Common myeloid progenitor, CD34-positive (primary cell): ENCODE results near the gene GRB10.

Source experiments
- CTCF ChIA-PET: fragments of 350-600 bp; sonication (Branson Sonifier 250); formaldehyde crosslinking; loops from one replicate; lab custom pipeline; 2021; ENCODE audit warnings: antibody characterized with exemption; lab: Charles Lee
- POLR2A ChIA-PET: fragments of 350-600 bp; sonication (Branson Sonifier 250); formaldehyde crosslinking; loops from one replicate; lab custom pipeline; 2021; ENCODE audit warnings: antibody characterized with exemption; lab: Charles Lee
- DNase-seq, 3 donors: peaks; one replicate each; pipeline versions ENCODE4 v3.0.0 to v3.0.0-alpha.2; 2013
- H3K27ac ChIP-seq, 2 experiments: 1 replicate in 1 of 2; 2 replicates in 1 of 2; pipeline ENCODE4 v1.7.0; 2013; ENCODE audit warnings: inconsistent platforms in 2 of 2, low read length in 2 of 2, mild to moderate bottlenecking in 2 of 2, low read depth in 1 of 2, moderate library complexity in 1 of 2; ENCODE audit not compliant: severe bottlenecking in 2 of 2, insufficient read depth in 1 of 2, poor library complexity in 1 of 2
- H3K27me3 ChIP-seq, 5 experiments: replicated peaks in 2 of 5; 1 replicate in 3 of 5; 2 replicates in 2 of 5; pipeline versions ENCODE4 v1.6.1 to v1.7.0; 2013; ENCODE audit warnings: low read length in 4 of 5, mild to moderate bottlenecking in 2 of 5, moderate library complexity in 2 of 5, inconsistent platforms in 1 of 5; ENCODE audit not compliant: insufficient read depth in 5 of 5, control insufficient read depth in 4 of 5
- H3K36me3 ChIP-seq, 4 experiments: 1 replicate in 2 of 4; 2 replicates in 2 of 4; pipeline versions ENCODE4 v1.6.1 to v1.7.0; 2013; ENCODE audit warnings: low read length in 3 of 4, control low read depth in 1 of 4, mild to moderate bottlenecking in 1 of 4; ENCODE audit not compliant: control insufficient read depth in 4 of 4, insufficient read depth in 4 of 4
- H3K4me1 ChIP-seq, 4 experiments: 1 replicate in 3 of 4; 2 replicates in 1 of 4; pipeline versions ENCODE4 v1.6.1 to v1.7.1; 2013; ENCODE audit warnings: low read length in 3 of 4, mild to moderate bottlenecking in 3 of 4, control low read depth in 1 of 4, inconsistent platforms in 1 of 4, moderate library complexity in 1 of 4; ENCODE audit not compliant: control insufficient read depth in 4 of 4, insufficient read depth in 4 of 4; ENCODE audit errors: control extremely low read depth in 1 of 4
- H3K4me3 ChIP-seq, 7 experiments: 1 replicate in 4 of 7; 2 replicates in 3 of 7; pipeline versions ENCODE4 v1.5.1 to v1.7.0; 2013; ENCODE audit warnings: mild to moderate bottlenecking in 7 of 7, low read length in 6 of 7, moderate library complexity in 6 of 7, inconsistent platforms in 2 of 7, low read depth in 2 of 7, control low read depth in 1 of 7; ENCODE audit not compliant: insufficient read depth in 4 of 7, control insufficient read depth in 1 of 7; ENCODE audit errors: extremely low read depth in 1 of 7
- H3K9me3 ChIP-seq, 5 experiments: 1 replicate in 4 of 5; 2 replicates in 1 of 5; pipeline versions ENCODE4 v1.6.1 to v1.7.1; 2013; ENCODE audit warnings: low read length in 4 of 5, mild to moderate bottlenecking in 2 of 5, inconsistent platforms in 1 of 5, low read depth in 1 of 5, moderate library complexity in 1 of 5; ENCODE audit not compliant: control insufficient read depth in 4 of 5, insufficient read depth in 2 of 5; ENCODE audit errors: control extremely low read depth in 1 of 5
- WGBS: methylation state at CpG from one replicate; pipeline ENCODE4 v1.1.5; 2013; ENCODE audit not compliant: insufficient coverage; 5-methylcytosine and 5-hydroxymethylcytosine counted together

Gene GRB10

DNA sequence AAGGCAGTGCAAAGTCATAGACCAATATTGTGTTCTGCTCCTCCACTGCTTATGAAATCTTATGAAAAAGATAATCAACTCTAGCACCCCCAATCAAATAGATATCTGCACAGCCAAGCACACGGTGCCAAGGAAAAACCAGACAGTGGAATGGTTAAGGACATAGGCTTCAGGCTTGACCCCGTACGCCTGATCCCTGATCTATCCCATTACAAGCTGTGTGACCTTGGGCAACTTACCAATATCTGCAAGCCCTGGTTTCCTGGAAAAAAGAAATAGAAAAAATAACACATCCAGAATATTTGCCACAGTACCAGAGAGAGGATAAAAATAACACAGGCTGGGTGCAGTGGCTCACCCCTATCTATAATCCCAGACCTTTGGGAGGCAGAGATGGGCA, 56.9 kb downstream of the GRB10 start:
- Histone ChIP-seq H3K27me3 (no peaks in the 10 kb centered on the region), H3K36me3 (peaks cover 0 to 10% (median 1%) of the 10 kb centered on the region in 4 experiments), H3K4me1 (peaks cover 8 to 65% (median 54%) of the 10 kb centered on the region in 4 experiments), H3K27ac (no peak overlapping the region), H3K9me3 (no peaks in the 10 kb centered on the region), H3K4me3 (no peak overlapping the region)
- DNase-seq = no peak
- no CpG with 5 or more reads among the region's 3 CpGs for WGBS
- ChIA-PET POLR2A (interaction anchor here (1.7 kb wide), 1 partner anchor 13 kb away, joined by 4 read pairs; no protein-coding TSS in a partner anchor), CTCF (no interaction called here)

GRCh38 chr7:50724526-50725520, 57.9 kb downstream of the GRB10 start:
- Histone ChIP-seq H3K4me1 (peaks cover 8 to 69% (median 52%) of the 10 kb centered on the region in 4 experiments), H3K4me3 (no peak overlapping the region), H3K9me3 (no peaks in the 10 kb centered on the region), H3K27me3 (no peaks in the 10 kb centered on the region), H3K36me3 (peaks cover 0 to 10% (median 0%) of the 10 kb centered on the region in 4 experiments), H3K27ac (peak overlapping the region in 1 of 2 experiments; percentile 4)
- 63% methylated on average over 14 of the region's 18 CpGs for WGBS
- peak in 2 of 3 donors; percentile 65 to 73 for DNase-seq
- ChIA-PET CTCF (interaction anchor here (0.9 to 1.4 kb wide), 3 partner anchors 49 to 60 kb away, joined by 3 to 4 read pairs (median 3); no protein-coding TSS in a partner anchor), POLR2A (interaction anchor here (1.7 kb wide), 1 partner anchor 12 kb away, joined by 4 read pairs; no protein-coding TSS in a partner anchor)

- Histone ChIP-seq H3K4me1 (peaks cover 8 to 74% (median 57%) of the 10 kb centered on the region in 4 experiments), H3K9me3 (no peaks in the 10 kb centered on the region), H3K4me3 (peak overlapping the region in 1 of 7 experiments; percentile 14), H3K27ac (peak overlapping the region in 1 of 2 experiments; percentile 60), H3K36me3 (peaks cover 0 to 10% (median 0%) of the 10 kb centered on the region in 4 experiments), H3K27me3 (no peaks in the 10 kb centered on the region)
- 74% methylated on average over 8 of the region's 9 CpGs for WGBS
- ChIA-PET POLR2A (interaction anchor here (1.7 kb wide), 1 partner anchor 11 kb away, joined by 4 read pairs; no protein-coding TSS in a partner anchor), CTCF (interaction anchor here (1.2 to 1.7 kb wide), 4 partner anchors 11 to 61 kb away, joined by 3 to 5 read pairs (median 4); no protein-coding TSS in a partner anchor)
- peak in 2 of 3 donors; percentile 62 to 75 for DNase-seq
Observed at GRCh38 chr7:50723888-50724287, 58.8 kb downstream of the GRB10 start.

GRCh38 chr7:50723173-50723572, 59.5 kb downstream of the GRB10 start:
- H3K4me3 ChIP-seq = peak overlapping the region in 1 of 7 experiments; percentile 2
- CTCF ChIA-PET = interaction anchor here (0.6 to 1.7 kb wide), 5 partner anchors 10 to 438 kb away, joined by 3 to 5 read pairs (median 4); no protein-coding TSS in a partner anchor

GRCh38 chr7:50721661-50722259, 60.9 kb downstream of the GRB10 start:
- POLR2A ChIA-PET = no interaction called here
- peaks cover 0 to 6% (median 0%) of the 10 kb centered on the region in 4 experiments for H3K36me3 ChIP-seq
- peak overlapping the region in 1 of 2 experiments; percentile 7 for H3K27ac ChIP-seq
- 95% methylated on average over 8 of the region's 10 CpGs for WGBS
- peaks cover 8 to 86% (median 73%) of the 10 kb centered on the region in 4 experiments for H3K4me1 ChIP-seq
- no peak overlapping the region for H3K4me3 ChIP-seq
- no peak for DNase-seq
- no peaks in the 10 kb centered on the region for H3K27me3 ChIP-seq
- no peaks in the 10 kb centered on the region for H3K9me3 ChIP-seq
- CTCF ChIA-PET = interaction anchor here (0.9 to 1.6 kb wide), 2 partner anchors 9 to 41 kb away, joined by 3 to 4 read pairs; no protein-coding TSS in a partner anchor

More at GRCh38 chr7:50723173-50723572, 59.5 kb downstream of the GRB10 start:
- no peaks in the 10 kb centered on the region for H3K9me3 ChIP-seq
- H3K27ac ChIP-seq = peak overlapping the region in 1 of 2 experiments; percentile 60
- WGBS = 86% methylated on average over 2 of the region's 4 CpGs
- H3K36me3 ChIP-seq = peaks cover 0 to 10% (median 0%) of the 10 kb centered on the region in 4 experiments
- H3K4me1 ChIP-seq = peaks cover 8 to 78% (median 62%) of the 10 kb centered on the region in 4 experiments
- peak in 2 of 3 donors; percentile 77 to 83 for DNase-seq
- H3K27me3 ChIP-seq = no peaks in the 10 kb centered on the region
- POLR2A ChIA-PET = no interaction called here

DNA sequence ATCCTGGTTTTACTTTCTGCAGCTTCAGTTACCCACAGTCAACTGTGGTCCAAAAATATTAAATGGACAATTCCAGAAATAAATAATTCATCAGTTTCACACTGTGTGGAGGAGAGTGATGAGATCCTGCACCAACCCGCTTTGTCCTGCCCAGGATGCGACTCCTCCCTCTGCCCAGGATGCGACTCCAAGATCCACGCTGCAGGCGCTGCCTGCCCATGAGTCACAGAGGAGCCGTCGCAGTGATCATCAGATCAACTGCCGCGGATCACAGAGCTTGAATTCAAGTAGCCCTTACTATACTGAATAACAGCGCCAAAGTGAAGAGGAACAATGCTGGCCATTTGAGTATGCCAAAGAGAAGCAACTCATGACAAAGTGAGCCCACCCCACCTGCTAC, 61.5 kb downstream of the GRB10 start:
- Histone ChIP-seq H3K4me1 (peaks cover 8 to 88% (median 75%) of the 10 kb centered on the region in 4 experiments), H3K27me3 (no peaks in the 10 kb centered on the region), H3K4me3 (no peak overlapping the region), H3K27ac (no peak overlapping the region), H3K36me3 (peaks cover 0 to 5% (median 0%) of the 10 kb centered on the region in 4 experiments), H3K9me3 (no peaks in the 10 kb centered on the region)
- ChIA-PET POLR2A (no interaction called here), CTCF (interaction anchor here (0.8 kb wide), 1 partner anchor 253 kb away, joined by 3 read pairs; no protein-coding TSS in a partner anchor)
- peak in 2 of 3 donors; percentile 38 to 43 for DNase-seq
- 98% methylated on average over 10 of the region's 10 CpGs for WGBS
